HG02938 (cell line): ENCODE results near the gene CLDN3.

Source experiments
- ATAC-seq: cut with Tn5 transposase; IDR thresholded peaks from one replicate; pipeline ENCODE4 v1.9.1; 2021; ENCODE audit warnings: mild to moderate bottlenecking, moderate library complexity; ENCODE audit not compliant: unreplicated experiment

CLDN3 gene

DNA sequence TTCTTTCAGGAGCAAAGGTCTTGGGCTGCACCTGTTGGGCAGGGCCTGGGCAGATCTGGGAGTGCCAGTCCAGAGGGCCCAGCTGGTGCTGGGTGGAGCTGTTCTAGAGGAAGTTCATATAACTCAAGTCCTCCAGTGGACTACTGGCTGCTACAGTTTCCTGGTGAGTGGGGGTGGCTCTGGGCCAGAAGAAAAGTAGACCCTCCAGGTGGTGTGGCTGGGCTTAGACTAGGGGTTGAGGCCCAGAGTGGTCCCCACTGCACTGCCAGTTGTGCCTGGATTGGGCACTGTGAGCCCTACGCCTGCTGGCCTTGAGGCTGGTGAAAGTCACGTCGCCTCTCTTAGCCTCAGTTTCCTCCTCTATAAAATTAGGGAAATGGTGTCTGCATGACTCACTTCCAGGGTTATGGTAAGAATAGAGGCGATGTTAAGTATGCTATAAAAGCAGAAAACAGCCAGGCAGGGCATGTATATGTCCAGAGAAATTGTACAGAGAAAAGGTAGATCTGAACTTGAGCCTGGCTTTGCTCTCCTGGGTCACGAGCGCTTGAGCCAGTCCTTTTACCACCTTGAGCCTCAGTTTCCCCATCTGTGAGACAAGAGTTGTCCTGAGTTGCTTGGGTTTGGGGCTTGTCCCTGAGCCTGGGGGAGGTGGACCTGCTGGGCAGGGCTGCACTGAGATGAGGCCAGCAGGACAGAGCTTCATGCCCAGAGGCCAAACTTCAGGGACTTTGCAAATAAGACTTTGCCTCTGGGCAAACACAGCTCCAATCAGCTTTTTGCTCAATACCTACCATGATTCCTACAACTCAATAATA is 3.8 kb upstream of the CLDN3 start:
- ATAC-seq, result no peak

DNA sequence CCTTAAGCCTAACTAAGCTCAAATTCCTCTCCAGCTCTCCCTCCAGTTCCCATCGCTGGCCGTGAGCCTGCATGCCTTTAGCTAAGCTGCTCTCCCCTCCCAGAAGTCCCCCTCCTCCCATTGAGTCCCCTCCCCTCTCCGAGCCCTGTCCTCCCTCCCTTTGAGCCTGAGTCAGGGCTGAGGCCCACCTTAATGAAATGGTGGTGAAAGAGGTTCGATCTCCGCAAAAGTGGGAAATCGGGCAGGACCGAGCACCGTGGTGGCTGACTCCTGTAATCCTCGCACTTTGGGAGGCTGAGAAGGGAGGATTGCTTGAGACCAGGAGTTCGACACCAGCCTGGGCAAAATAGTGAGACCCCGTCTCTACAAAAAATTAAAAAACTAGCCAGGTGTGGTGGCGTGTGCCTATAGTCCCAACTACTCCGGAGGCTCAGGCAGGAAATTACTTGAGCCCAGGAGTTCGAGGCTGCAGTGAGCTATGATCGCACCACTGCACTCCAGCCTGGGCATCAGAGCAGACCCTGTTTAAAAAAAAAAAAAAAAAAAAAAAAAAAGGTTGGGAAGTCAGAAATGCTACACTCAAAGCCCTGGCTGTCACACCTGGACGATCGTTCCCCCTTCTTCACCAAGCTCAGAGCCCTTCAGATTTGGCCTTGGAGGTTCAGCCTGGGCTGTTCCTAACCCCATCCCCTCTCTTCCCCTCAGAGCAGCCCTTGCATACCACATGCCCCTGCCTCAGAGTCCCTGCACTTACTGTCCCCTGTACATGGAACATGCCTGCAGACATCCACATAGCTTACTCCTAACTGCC is 995 bp upstream of the CLDN3 start:
- no peak for ATAC-seq

DNA sequence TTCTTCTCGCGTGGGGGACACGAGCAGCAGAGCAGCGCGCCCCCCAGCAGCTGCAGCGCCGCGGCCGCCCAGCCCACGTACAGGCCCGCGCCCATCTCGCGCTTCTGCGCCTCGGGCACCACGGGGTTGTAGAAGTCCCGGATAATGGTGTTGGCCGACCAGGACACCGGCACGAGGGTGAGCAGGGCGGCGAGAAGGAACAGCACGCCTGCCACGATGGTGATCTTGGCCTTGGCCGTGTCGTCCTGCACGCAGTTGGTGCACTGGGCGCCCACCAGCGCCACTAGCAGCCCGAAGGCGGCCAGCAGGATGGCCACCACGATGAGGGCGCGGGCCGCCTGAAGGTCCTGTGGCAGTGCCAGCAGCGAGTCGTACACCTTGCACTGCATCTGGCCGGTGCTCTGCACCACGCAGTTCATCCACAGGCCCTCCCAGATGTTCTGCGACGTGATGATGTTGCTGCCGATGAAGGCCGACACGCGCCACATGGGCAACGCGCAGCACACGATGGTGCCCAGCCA is 529 bp downstream of the CLDN3 start:
- no peak for ATAC-seq

DNA sequence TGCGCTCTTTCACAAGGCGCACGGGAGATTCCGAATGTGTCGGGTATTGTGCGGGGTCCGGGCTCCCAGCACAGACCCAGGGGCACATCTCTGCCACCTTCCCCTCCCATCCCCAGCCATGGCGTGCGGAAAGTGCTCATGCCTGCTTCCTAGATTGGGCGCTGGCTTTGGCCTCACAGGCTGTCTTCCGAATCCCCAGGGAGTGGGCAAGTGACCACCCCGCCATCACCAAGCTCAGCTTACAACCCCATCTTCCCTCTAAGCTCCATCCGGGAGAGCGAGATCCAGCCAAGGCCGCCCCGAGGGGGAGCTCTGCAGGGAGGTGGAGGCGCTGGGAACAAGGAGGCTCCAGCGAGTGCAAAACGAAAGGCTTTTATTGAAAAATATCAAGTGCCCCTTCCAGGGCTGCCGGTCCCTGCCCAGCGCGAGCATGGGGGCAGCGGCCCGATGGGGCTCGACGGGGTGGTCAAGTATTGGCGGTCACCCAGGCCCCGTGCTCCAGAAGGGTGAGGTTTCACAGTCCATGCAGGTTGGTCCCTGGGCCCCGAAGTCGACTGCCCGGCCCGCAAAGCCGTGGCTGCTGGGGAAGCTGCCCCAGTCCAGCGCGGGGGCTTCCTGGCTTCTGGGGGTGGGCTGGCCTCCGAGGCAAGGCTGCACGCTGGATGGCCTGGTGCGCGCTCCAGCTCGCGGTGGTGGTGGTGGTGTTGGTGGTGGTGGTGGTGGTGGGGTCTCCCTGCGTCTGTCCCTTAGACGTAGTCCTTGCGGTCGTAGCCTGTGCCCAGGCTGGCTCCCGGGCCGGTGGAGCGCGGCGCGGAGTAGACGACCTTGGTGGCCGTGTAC is 1.2 kb downstream of the CLDN3 start:
- no peak for ATAC-seq

DNA sequence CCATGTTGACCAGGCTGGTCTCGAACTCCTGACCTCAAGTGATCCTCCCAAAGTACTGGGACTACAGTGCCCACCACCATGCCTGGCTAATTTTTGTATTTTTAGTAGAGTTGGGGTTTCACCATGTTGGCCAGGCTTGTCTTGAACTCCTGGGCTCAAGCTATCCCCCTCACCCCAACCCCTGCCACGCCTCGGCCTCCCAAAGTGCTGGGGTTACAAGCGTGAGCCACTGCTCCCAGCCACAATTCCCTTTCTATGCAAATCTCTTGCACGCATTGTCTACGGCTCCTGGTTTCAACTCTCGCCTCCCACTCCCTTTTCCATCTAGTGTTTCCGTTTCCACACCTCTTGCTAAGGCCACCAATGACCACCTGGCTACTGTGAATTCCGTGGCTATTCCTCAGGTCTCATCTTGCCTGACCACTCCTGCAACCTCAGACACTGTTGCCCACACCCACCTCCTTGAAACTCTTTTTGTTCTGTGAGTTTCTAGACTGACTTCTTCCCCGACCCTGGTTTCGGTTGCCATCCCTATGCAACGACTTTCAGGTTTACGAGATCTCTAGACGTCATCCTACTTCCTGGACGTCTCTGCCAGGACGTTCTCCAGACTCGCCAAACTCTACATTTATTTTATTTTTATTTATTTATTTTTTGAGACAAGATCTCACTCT is 3.4 kb downstream of the CLDN3 start:
- no peak for ATAC-seq

DNA sequence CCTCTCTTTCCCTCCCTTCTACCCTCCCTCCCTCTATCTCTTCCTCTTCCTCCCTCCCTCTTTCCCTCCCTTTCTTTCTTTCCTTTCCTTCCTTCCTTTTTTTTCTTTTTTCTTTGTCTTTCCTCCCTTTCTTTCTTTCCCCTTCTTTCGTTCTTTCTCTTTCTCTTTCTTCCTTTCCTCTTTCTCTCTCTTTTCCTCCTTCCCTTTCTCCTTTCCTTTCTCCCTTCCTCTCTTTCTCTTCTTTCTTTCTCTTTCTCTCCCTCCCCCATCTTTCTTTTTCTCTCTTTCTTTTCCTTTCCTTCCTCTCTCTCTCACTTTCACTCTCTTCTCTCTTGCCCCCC is 7.4 kb downstream of the CLDN3 start:
- ATAC-seq, result no peak

DNA sequence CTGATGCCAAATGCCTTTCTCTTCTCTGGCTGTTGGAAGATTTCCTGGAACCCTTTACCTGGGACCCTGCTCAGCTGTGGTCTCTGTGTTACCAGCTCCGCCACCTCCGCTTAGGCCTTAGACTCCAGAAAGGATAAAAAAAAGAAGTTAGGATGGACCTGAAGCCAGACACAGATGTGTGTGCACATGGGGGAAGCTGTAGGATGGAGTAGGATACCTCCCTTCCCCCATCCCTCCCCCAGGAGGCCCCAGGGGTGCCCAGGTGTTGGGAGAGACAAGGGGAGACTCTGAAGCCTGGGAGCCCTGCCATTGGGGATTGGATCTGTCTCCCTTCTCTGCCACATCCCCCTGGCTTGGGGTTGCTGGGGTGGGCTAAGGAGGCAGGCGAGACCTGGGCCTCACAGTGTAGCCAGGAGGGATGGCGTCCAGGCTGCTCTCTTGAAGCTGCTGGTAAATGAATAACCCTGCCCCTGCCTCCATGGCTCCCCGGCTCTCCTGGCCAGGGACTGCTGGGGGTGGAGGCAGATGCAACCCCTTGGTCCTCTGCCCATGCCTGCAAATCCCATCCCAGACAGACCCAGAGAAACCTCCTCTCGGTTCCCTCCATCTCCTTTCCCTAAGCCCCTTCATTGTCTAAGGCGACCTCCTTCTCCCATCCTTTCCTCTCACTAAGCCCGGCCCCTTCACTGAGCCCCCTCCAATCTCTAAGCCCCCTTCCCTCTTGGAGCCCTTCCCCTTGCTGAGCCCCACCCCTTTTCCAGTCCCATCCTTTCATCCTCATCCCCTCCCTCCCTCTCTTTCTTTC is 8.0 kb downstream of the CLDN3 start:
- no peak for ATAC-seq

DNA sequence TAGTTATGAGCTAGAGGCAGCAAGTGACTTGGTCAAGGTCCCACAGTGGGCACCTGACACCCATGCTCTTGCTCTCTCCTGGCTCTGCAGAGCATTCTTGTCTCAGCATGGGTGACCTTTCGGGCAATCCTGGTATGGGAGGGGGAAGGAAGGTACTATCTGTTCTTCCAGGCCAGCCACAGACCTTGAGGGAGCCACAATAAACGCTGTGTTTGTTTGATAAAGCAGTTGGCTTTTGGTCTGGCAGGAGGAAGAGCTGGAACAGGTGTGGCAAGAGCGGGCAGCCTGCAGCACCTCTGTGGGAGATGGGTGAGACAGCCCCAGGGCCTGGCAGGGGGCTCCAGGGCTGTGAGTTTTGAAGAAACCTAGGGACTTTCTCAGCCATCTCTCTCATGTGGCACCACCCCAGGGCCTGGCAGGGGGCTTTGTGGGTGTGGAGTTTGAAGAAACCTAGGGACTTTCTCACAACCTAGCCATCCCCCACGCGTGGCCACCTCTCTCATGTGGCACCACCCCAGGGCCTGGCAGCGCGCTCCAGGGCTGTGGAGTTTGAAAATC is 11.4 kb downstream of the CLDN3 start:
- ATAC-seq, result no peak

DNA sequence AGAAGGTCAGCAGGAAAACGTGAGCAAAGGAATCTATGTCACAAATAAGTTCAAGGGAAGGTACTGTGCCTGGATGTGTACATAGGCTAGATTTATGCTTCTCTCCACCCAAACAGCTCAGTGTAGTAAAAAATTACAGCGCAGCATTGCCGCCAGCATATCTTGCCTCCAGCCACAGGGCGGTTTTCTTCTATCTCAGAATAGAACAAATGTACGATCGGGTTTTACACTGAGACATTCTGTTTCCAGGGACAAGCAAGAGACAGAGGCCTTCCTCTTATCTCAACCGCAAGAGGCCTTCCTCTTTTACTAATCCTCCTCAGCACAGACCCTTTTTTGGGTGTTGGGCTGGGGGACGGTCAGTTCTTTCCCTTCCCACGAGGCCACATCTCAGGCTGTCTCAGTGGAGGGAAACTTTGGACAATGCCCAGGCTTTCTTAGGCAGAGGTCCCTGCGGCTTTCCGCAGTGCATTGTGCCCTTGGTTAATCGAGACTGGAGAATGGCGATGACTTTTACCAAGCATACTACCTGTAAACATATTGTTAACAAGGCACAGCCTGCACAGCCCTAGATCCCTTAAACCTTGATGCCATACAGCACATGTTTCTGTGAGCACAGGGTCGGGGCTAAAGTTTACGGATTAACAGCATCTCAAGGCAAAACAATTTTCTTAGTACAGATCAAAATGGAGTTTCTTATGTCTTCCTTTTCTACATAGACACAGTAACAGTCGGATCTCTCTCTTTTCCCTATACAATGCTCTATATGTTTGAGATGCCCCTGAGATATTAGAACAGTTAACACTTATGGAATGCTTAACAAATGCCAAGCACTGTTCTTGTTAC is 19.9 kb downstream of the CLDN3 start:
- ATAC-seq, result no peak

DNA sequence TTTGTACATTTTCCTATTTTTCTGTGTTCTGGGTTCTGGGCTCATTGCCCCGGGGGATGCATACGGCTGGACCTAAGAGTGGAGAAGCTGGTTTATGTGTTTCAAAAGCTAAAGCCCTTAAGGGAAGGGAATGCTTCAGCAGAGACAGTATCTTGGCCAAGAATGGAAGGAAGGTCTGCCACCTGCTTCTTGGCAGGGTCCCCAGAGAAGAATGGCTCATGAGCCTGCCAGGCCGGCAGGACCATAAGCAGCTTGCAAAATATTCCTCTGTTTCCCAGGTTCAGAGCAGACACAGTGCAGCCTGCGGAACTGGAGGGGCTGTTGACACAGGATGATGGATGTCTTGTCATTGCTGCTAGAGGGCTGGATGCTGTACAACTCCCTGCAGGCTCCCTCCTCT is 23.7 kb downstream of the CLDN3 start:
- ATAC-seq, result no peak

DNA sequence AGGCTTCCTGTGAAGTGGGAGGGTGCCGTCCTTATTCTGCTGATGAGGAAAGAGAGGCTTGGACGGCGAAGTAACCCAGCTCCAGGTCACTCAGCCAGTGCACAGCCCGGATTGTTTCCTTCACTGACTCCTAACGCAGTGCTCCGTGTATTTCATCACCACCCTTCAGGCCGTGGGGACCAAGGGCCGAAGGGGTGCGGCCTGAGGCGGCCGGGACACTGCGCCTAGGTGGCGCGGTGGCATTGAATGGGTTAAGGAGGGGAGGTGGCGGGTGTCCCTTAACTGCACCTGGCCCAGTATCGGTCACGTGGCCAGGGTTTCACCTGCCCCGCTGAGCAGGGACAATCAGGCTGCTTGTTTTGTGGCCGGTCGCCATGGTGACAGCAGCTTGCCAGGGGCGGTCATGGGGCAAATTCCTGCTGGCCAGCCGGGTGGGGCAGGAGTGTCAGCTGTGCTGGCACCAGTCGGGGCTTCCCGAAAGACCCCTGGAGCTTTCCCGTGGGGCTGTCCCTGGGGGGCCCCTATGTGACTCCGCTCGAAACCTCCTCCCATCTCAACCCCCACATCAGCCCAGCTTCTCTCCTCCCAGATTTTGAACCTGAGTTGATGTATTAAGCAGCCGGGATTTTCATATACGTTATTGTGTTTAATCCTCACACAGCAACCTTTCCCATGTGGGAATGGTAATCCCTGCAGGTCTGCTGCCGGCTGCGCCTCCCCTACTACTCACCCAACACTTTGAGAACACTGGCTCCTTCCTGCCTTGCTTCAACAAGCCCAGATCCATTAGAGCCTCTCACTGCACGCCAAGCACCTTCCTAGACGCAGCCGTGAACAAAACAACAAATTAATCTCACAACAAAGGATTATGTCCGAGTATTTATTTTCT is 27.1 kb downstream of the CLDN3 start:
- ATAC-seq, result no peak

DNA sequence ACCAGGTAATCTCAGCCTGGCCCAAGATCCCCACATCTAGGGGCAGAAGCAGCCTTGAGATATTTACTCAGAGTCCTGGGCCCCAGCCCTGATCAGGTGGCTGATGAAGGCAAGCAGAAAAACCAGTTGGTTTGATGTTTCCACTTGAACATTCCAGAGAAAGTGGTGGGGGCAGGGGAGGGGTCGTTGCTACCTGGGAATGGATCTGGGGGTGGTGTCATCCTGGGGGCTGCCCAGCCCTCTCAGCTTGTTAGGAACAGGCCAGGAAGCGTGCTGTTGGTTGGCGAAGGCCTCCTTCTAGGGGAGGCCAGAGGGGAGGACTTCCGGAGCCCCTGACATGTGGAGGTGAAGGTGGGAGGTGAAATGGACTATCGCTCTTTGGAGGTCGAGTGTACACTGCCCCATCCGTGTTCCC is 27.7 kb downstream of the CLDN3 start:
- ATAC-seq, result no peak

DNA sequence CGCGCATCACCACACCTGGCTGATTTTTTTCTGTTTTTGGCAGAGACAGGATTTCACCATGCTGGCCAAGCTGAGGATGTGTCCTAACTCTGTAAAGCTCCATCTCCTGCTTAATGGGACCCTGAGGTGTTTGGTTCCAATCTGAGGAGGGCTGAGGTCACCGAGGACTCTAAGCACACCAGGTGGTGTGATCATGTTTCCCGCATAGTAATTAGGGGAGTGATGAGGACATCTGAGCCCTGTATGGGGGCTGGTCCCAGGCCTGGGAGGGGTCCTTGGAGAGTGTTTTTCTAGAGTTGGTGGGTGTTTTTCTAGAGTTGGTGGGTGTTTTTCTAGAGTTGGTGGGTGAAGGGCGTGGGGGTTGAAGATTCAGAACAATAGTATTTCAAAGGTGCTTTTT is 28.5 kb downstream of the CLDN3 start:
- no peak for ATAC-seq

DNA sequence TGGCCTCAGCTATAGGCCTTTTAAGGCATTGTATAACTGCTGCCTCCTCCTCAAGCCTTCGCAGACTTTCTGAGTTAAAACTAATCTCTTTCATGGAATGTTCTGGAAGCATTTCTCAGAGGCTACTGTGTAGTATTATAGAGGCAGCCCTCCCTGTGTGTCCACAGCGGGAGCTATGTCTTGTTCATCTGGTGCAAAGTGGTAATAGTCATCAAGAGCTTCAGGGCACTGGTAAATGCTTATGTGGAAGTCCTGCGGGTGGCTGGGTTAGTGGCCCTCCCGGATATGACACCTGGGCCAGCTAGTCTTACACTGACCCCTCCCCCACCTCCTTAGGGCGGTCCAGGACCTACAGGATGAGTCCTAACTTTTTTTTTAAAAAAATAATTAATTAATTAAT is 29.3 kb downstream of the CLDN3 start:
- no peak for ATAC-seq

DNA sequence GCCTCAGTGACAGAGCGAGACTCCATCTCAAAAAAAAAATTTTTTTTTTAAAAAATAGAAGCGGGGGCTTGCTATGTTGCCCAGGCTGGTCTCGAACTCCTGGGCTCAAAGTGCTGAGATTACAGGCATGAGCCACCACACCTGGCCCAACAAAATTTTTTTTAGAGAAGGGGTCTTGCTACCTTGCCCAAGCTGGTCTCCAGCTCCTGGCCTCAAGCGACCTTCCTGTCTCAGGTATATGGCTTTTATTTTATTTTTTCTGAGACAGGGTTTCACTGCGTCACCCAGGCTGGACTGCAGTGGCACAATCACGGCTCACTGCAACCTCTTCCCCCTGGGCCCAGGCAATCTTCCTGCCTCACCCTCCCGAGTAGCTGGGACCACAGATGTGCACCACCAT is 29.9 kb downstream of the CLDN3 start:
- no peak for ATAC-seq

DNA sequence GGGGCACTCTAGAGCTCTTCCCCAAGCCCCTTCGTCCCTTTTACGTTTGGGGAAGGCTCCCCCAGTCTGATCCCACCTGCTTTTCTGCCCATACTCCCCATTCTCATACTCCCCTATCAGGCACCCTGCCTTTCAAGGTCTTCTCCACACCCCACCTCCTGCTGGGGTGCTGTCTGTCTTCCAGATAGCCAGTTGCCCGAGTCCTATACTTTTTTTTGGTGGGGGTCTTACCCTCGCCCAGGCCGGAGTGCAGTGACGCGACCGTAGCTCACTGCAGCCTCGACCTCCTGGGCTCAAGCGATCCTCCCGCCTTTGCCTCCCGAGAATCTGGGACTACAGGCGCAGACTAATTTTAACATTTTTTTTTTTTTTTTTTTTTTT is 30.7 kb downstream of the CLDN3 start:
- no peak for ATAC-seq

DNA sequence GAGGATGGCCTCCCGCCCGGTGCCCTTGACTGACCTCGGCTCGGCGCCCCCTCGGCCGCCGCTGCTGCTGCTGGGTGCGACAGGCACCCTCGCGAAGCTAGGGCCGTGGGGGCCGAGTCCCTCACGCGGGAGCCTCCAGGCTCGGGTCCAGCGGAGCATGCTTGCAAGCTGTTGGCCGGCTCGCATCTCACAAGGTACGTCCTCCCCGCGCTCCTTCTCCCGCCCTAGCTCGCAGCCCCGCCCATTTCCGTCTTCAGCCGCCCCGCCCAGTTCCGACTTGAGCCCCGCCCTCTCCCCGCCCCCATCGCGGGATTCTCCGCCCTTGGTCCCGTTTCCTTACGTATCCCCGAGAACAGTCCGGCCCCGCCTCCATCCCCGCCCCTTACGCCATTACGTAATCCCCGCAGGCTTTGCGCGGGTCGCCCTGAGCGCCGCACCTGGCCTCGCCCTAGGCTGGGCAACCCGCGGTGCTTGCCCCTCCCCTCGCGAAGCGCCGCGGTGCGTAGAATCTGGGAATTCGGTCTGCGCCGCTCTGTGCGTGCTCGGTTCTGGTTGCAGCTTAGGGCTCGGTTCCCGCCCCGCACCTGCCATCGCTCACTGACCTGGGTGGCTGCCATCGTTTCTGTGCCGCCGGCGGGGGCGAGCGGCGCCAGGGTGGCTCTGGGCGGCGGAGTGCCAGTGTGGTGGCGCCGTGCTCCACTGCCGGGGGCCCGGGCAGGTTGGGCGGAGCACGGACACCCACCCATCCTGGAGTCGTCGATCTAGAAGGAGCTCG is 31.3 kb downstream of the CLDN3 start, which contains the start of gene ABHD11:
Gene ABHD11 (minus strand): TSS at position 191 of the 775 bp plus-strand sequence. CDS start 32 bp downstream, at position 159.
- ATAC-seq, result peak; percentile 88
